Ovary (tissue), 9 donors: ENCODE results near the gene DNAJC6. TPM values are rescaled to one million over a fixed set of nuclear protein-coding genes. Genes with fewer than 3 reads are reported as not detected.

Source experiments
- DNase-seq, 5 donors: peaks; one replicate each; pipeline ENCODE4 v3.0.0-alpha.2; 2019 to 2020
- H3K27ac ChIP-seq, 2 donors: fragments of 200-600 bp; one replicate each; pipeline versions ENCODE4 v1.5.1 to v1.8.0; 2019 to 2022
- H3K27me3 ChIP-seq: fragments of 200-600 bp; one replicate; pipeline ENCODE4 v1.8.0; 2022
- H3K36me3 ChIP-seq: fragments of 200-600 bp; sonication (generic); one replicate; pipeline ENCODE4 v1.5.1; 2019
- H3K4me1 ChIP-seq: one replicate; pipeline ENCODE4 v1.8.1; 2013; ENCODE audit warnings: mild to moderate bottlenecking, moderate library complexity; ENCODE audit not compliant: insufficient read depth
- H3K4me3 ChIP-seq: fragments of 200-600 bp; sonication (generic); one replicate; pipeline ENCODE4 v1.5.1; 2017
- H3K9me3 ChIP-seq, 2 donors: fragments of 200-600 bp in 1 of 2; sonication (generic) in 1 of 2; one replicate each; pipeline versions ENCODE4 v1.5.1 to v1.8.1; 2013 to 2019; ENCODE audit warnings: mild to moderate bottlenecking in 1 of 2, moderate library complexity in 1 of 2
- CTCF ChIP-seq, 3 donors: fragments of 450-650 bp in 2 of 3; fragments of 200-600 bp in 1 of 3; IDR thresholded peaks; one replicate each; pipeline versions ENCODE4 v1.5.1 to v1.8.0; 2016 to 2022; ENCODE audit warnings: antibody characterized with exemption in 3 of 3, mild to moderate bottlenecking in 1 of 3
- EP300 ChIP-seq: sonication (generic); formaldehyde crosslinking; IDR thresholded peaks from one replicate; pipeline ENCODE4 v1.6.1; 2017; ENCODE audit warnings: antibody characterized with exemption
- POLR2A ChIP-seq: fragments of 450-650 bp; IDR thresholded peaks from one replicate; pipeline ENCODE4 v1.6.1; 2017; ENCODE audit warnings: antibody characterized with exemption, mild to moderate bottlenecking, moderate library complexity
- WGBS, 3 donors: extraction: QIAGEN DNeasy Blood & Tissue Kit in 1 of 3; methylation state at CpG; one replicate each; pipeline versions ENCODE4 v1.1.5 to v1.1.7; 2013 to 2017; 5-methylcytosine and 5-hydroxymethylcytosine counted together
- intact Hi-C, 4 donors: fragments of 100-400 bp; cut with DNase I; formaldehyde crosslinking; loops; one replicate each; pipeline versions ENCODE4 v1.11.0 to v1.15.1; 2022 to 2023
- polyA plus RNA-seq, 2 donors: library from polyadenylated mRNA; stranded (reverse); fragments of 200-250 nt in 1 of 2; fragments of 350-450 nt in 1 of 2; fragmentation: Illumina TruSeq in 1 of 2; extraction: RNeasy Lipid Tissue Mini Kit (QIAGEN cat#74804) in 1 of 2; gene quantifications; one replicate each; pipeline ENCODE4 v1.2.3, GENCODE V29; 2013 to 2014
- total RNA-seq, 7 donors: library from RNA; depleted of rRNA in 2 of 7; stranded (reverse); fragments of >200 nt in 2 of 7; fragmentation: NEBNext Ultra II Directional in 3 of 7; extraction: Animal tissue kit (Norgen Biotek cat#: 25700) in 3 of 7; gene quantifications; one replicate each; pipeline versions ENCODE4 v1.1.0 to v1.2.4, GENCODE V29; 2016 to 2023
- donor health status: DM: no; HTN: no; CAD: no; lungs with moderate emphysema.
- donor health status: DM: no; HTN: no; CAD: no.
- donor health status: Bipolar disorder and iron deficiency.
- donor health status: DM: yes; HTN: yes; CAD: no.
- donor health status: DM: no; HTN: no; CAD: no.
- donor health status: DM: yes; HTN: yes; CAD: no.

DNAJC6 gene
- total and polyA plus RNA-seq, 9 donors: 0.48 to 2.7 (median 1.5) TPM

DNA sequence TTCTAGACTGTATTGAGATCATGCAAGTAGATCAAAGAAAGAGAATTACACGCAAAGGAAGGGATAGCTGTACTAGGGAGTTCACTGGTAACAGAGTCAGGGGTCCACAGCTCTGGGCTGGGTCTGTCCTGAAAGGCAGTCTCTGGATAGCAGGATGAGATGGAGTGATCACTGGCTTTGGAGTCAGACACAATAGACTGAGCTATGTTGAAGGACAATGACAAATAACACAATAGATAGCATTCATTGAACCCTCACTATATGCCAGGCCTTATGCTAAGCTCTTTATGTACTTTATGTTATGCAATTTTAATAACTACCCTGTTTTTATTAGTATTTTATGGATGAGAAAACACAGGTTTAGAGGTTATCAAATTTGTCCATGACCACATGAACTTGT, 10.0 kb upstream of the DNAJC6 start:
- no peak for DNase-seq
- Histone ChIP-seq H3K36me3 (no peaks in the 10 kb centered on the region), H3K4me3 (no peak overlapping the region), H3K9me3 (no peaks in the 10 kb centered on the region), H3K4me1 (no peaks in the 10 kb centered on the region), H3K27me3 (no peaks in the 10 kb centered on the region), H3K27ac (no peak overlapping the region)
- no peak for TF ChIP-seq EP300
- no peak for TF ChIP-seq POLR2A
- TF ChIP-seq CTCF (IDR thresholded peaks at IDR 0.05): no peak
- WGBS, 3 donors: 0 to 55% (median 51%) methylated on average over 1 of the region's 1 CpG
- intact Hi-C loops: no loop called here

- Histone ChIP-seq H3K27me3 (no peaks in the 10 kb centered on the region), H3K27ac (no peak overlapping the region), H3K4me3 (no peak overlapping the region), H3K9me3 (no peaks in the 10 kb centered on the region), H3K4me1 (peaks cover 2% of the 10 kb centered on the region), H3K36me3 (no peaks in the 10 kb centered on the region)
- WGBS, 3 donors: 5 to 9% (median 7%) methylated on average over 22 of the region's 22 CpGs
- intact Hi-C loops: no loop called here
- no peak for DNase-seq
- TF ChIP-seq POLR2A (no peak), CTCF (IDR thresholded peaks at IDR 0.05) (no peak), EP300 (no peak)
Measured at GRCh38 chr1:65308781-65309303, 501 bp upstream of the DNAJC6 start.

GRCh38 chr1:65310078-65310587, 790 bp downstream of the DNAJC6 start:
- no peak for TF ChIP-seq EP300
- TF ChIP-seq CTCF (IDR thresholded peaks at IDR 0.05): no peak
- TF ChIP-seq POLR2A: no peak
- Histone ChIP-seq H3K27ac (no peak overlapping the region), H3K9me3 (no peaks in the 10 kb centered on the region), H3K27me3 (no peaks in the 10 kb centered on the region), H3K4me1 (peaks cover 2% of the 10 kb centered on the region), H3K36me3 (no peaks in the 10 kb centered on the region), H3K4me3 (no peak overlapping the region)
- 2 to 5% (median 4%) methylated on average over 12 of the region's 12 CpGs for WGBS, 3 donors
- DNase-seq: peak in 1 of 5 donors; percentile 20
- intact Hi-C loops: no loop called here

- Histone ChIP-seq H3K27ac (no peak overlapping the region), H3K4me1 (peaks cover 2% of the 10 kb centered on the region), H3K27me3 (no peaks in the 10 kb centered on the region), H3K4me3 (no peak overlapping the region), H3K36me3 (no peaks in the 10 kb centered on the region), H3K9me3 (no peaks in the 10 kb centered on the region)
- intact Hi-C loops: no loop called here
- no peak for DNase-seq
- TF ChIP-seq CTCF (IDR thresholded peaks at IDR 0.05): no peak
- no peak for TF ChIP-seq POLR2A
- TF ChIP-seq EP300: no peak
Measured at GRCh38 chr1:65311760-65312159, 2.4 kb downstream of the DNAJC6 start.
